H9 (cell line): Measurements from ENCODE around the gene MECP2. TPM values are rescaled to one million over a fixed set of nuclear protein-coding genes. Genes with fewer than 3 reads are reported as not detected.

Experiments used
- DNase-seq: peaks from one replicate; pipeline ENCODE4 v3.0.0-alpha.2; 2017
- H2AFZ ChIP-seq: one replicate; pipeline ENCODE4 v1.6.1; 2013; ENCODE audit warnings: mild to moderate bottlenecking, low read length, control low read depth, moderate library complexity
- H2AK5ac ChIP-seq: 2 replicates; pipeline ENCODE4 v1.6.1; 2013; ENCODE audit warnings: low read length, control low read depth, mixed read lengths; ENCODE audit not compliant: insufficient read length
- H2BK120ac ChIP-seq: one replicate; pipeline ENCODE4 v1.6.1; 2013; ENCODE audit warnings: low read depth, mild to moderate bottlenecking, low read length, control low read depth, inconsistent platforms; ENCODE audit not compliant: poor library complexity, severe bottlenecking
- H2BK12ac ChIP-seq: 2 replicates; pipeline ENCODE4 v1.6.1; 2013; ENCODE audit warnings: low read length, control low read depth, mixed read lengths, low read depth; ENCODE audit not compliant: insufficient read length
- H2BK15ac ChIP-seq: 2 replicates; pipeline ENCODE4 v1.6.1; 2013; ENCODE audit warnings: low read depth, low read length, control low read depth
- H2BK20ac ChIP-seq: one replicate; pipeline ENCODE4 v1.6.1; 2013; ENCODE audit warnings: low read depth, mild to moderate bottlenecking, low read length, control low read depth, inconsistent platforms; ENCODE audit not compliant: poor library complexity, severe bottlenecking
- H2BK5ac ChIP-seq: 2 replicates; pipeline ENCODE4 v1.6.1; 2013; ENCODE audit warnings: low read length, control low read depth, mixed read lengths; ENCODE audit not compliant: insufficient read length
- H3K14ac ChIP-seq: 2 replicates; pipeline ENCODE4 v1.6.1; 2013; ENCODE audit warnings: low read length, control low read depth; ENCODE audit not compliant: insufficient read depth
- H3K18ac ChIP-seq: 2 replicates; pipeline ENCODE4 v1.6.1; 2013; ENCODE audit warnings: low read depth, mild to moderate bottlenecking, mixed read lengths, low read length, control low read depth; ENCODE audit not compliant: insufficient read length
- H3K23ac ChIP-seq: 2 replicates; pipeline ENCODE4 v1.6.1; 2013; ENCODE audit warnings: low read length, control low read depth, mixed read lengths, low read depth; ENCODE audit not compliant: insufficient read length
- H3K23me2 ChIP-seq: 2 replicates; pipeline ENCODE4 v1.6.1; 2013; ENCODE audit warnings: low read depth, mild to moderate bottlenecking, mixed read lengths, low read length, control low read depth; ENCODE audit not compliant: insufficient read length, poor library complexity, severe bottlenecking
- H3K27ac ChIP-seq: 2 replicates; pipeline ENCODE4 v1.5.1; 2013; ENCODE audit warnings: low read length, control low read depth, mixed read lengths, low read depth; ENCODE audit not compliant: insufficient read length
- H3K27me3 ChIP-seq: 2 replicates; pipeline ENCODE4 v1.6.1; 2013; ENCODE audit warnings: low read length, control low read depth, inconsistent platforms; ENCODE audit not compliant: insufficient read depth
- H3K4ac ChIP-seq: 2 replicates; pipeline ENCODE4 v1.6.1; 2013; ENCODE audit warnings: low read depth, mild to moderate bottlenecking, control low read depth, inconsistent platforms, low read length, moderate library complexity
- H3K4me1 ChIP-seq: 2 replicates; pipeline ENCODE4 v1.6.1; 2013; ENCODE audit warnings: low read length, control low read depth, inconsistent platforms; ENCODE audit not compliant: insufficient read depth
- H3K4me2 ChIP-seq: 2 replicates; pipeline ENCODE4 v1.6.1; 2013; ENCODE audit warnings: low read length, control low read depth, mixed read lengths; ENCODE audit not compliant: insufficient read length, insufficient read depth
- H3K56ac ChIP-seq: 2 replicates; pipeline ENCODE4 v1.6.1; 2013; ENCODE audit warnings: low read depth, mild to moderate bottlenecking, mixed read lengths, low read length, control low read depth; ENCODE audit not compliant: insufficient read length
- H3K79me1 ChIP-seq: 2 replicates; pipeline ENCODE4 v1.6.1; 2013; ENCODE audit warnings: low read depth, mild to moderate bottlenecking, moderate library complexity, low read length, control low read depth, inconsistent platforms; ENCODE audit not compliant: insufficient read depth, poor library complexity, severe bottlenecking
- H3K79me2 ChIP-seq: 2 replicates; pipeline ENCODE4 v1.6.1; 2013; ENCODE audit warnings: low read length, control low read depth, inconsistent platforms; ENCODE audit not compliant: insufficient read depth
- H3K9ac ChIP-seq: 2 replicates; pipeline ENCODE4 v1.6.1; 2013; ENCODE audit warnings: low read length, control low read depth, mixed read lengths; ENCODE audit not compliant: insufficient read length; ENCODE audit errors: extremely low read depth
- H3K9me3 ChIP-seq: one replicate; pipeline ENCODE4 v1.6.1; 2013; ENCODE audit warnings: low read depth, low read length, inconsistent platforms; ENCODE audit not compliant: control insufficient read depth
- H3T11ph ChIP-seq: one replicate; pipeline ENCODE4 v1.6.1; 2013; ENCODE audit warnings: mild to moderate bottlenecking, low read length, control low read depth, inconsistent platforms
- H4K20me1 ChIP-seq: one replicate; pipeline ENCODE4 v1.6.1; 2013; ENCODE audit not compliant: control insufficient read depth, insufficient read length, insufficient read depth
- H4K5ac ChIP-seq: 2 replicates; pipeline ENCODE4 v1.6.1; 2013; ENCODE audit warnings: low read depth, mild to moderate bottlenecking, mixed read lengths, low read length, control low read depth; ENCODE audit not compliant: insufficient read length
- H4K8ac ChIP-seq: replicated peaks from 2 replicates; pipeline ENCODE4 v1.6.1; 2013; ENCODE audit warnings: low read length, control low read depth, mixed read lengths, low read depth; ENCODE audit not compliant: insufficient read length
- H4K91ac ChIP-seq: 2 replicates; pipeline ENCODE4 v1.6.1; 2013; ENCODE audit warnings: low read depth, mild to moderate bottlenecking, moderate library complexity, mixed read lengths, low read length, control low read depth; ENCODE audit not compliant: insufficient read length
- H3K27ac Mint-ChIP-seq, 3 experiments: 2 replicates in 2 of 3; 3 replicates in 1 of 3; pipeline ENCODE4 v1.8.0; 2020 to 2021; ENCODE audit warnings: mixed read lengths in 3 of 3, mild to moderate bottlenecking in 1 of 3, moderate library complexity in 1 of 3
- H3K27me3 Mint-ChIP-seq: 2 replicates; pipeline ENCODE4 v1.8.0; 2021; ENCODE audit warnings: low read depth, mild to moderate bottlenecking, moderate library complexity, mixed read lengths
- H3K36me3 Mint-ChIP-seq, 3 experiments: 2 replicates in 2 of 3; 3 replicates in 1 of 3; pipeline ENCODE4 v1.8.0; 2020 to 2021; ENCODE audit warnings: low read depth in 3 of 3, mixed read lengths in 3 of 3; ENCODE audit not compliant: insufficient read depth in 1 of 3
- H3K4me1 Mint-ChIP-seq, 2 experiments: 2 replicates each; pipeline ENCODE4 v1.8.0; 2020; ENCODE audit warnings: mixed read lengths in 2 of 2
- H3K4me3 Mint-ChIP-seq, 2 experiments: 2 replicates in 1 of 2; 3 replicates in 1 of 2; pipeline ENCODE4 v1.8.0; 2020 to 2021; ENCODE audit warnings: mild to moderate bottlenecking in 2 of 2, mixed read lengths in 2 of 2, moderate library complexity in 1 of 2
- H3K9me3 Mint-ChIP-seq, 2 experiments: 2 replicates in 1 of 2; 3 replicates in 1 of 2; pipeline ENCODE4 v1.8.0; 2020; ENCODE audit warnings: mild to moderate bottlenecking in 2 of 2, mixed read lengths in 2 of 2, moderate library complexity in 1 of 2
- CTCF ChIP-seq: fragments of 200-600 bp; sonication (generic); conservative IDR thresholded peaks from 3 replicates; pipeline ENCODE4 v1.8.0; 2021; ENCODE audit warnings: antibody characterized with exemption, mild to moderate bottlenecking
- WGBS: extraction: QIAGEN DNeasy Blood & Tissue Kit; methylation state at CpG from one replicate; pipeline ENCODE4 v1.1.7; 2013; ENCODE audit warnings: missing lambda C conversion rate, low lambda C conversion rate, mixed read lengths; ENCODE audit not compliant: insufficient read length; ENCODE audit errors: extremely low coverage; 5-methylcytosine and 5-hydroxymethylcytosine counted together
- total RNA-seq: library from RNA; stranded (reverse); gene quantifications from 2 replicates; pipeline ENCODE4 v1.2.1, GENCODE V29; 2021

Gene MECP2
- total RNA-seq, 1 experiment from 2014 or later = 32.2 TPM

GRCh38 chrX:154032653-154033052 lies 64.9 kb downstream of the MECP2 start:
- no peak overlapping the region; a peak in 1 of 5 replicates for H3K4me3 Mint-ChIP-seq
- H3K9me3 Mint-ChIP-seq = peaks cover 83% of the 10 kb centered on the region in 2 experiments
- Histone ChIP-seq H3K18ac (no peak overlapping the region), H3K27ac (no peak overlapping the region), H3K23ac (no peak overlapping the region), H4K91ac (no peak overlapping the region), H3K9ac (no peak overlapping the region), H3K27me3 (no peaks in the 10 kb centered on the region), H3K9me3 (peaks cover 23% of the 10 kb centered on the region), H4K8ac (no peak overlapping the region), H3K14ac (no peak overlapping the region), H3K4ac (no peak overlapping the region), H2BK15ac (no peak overlapping the region), H4K5ac (no peak overlapping the region), H3K79me1 (no peaks in the 10 kb centered on the region), H2AFZ (no peak overlapping the region), H3K4me2 (no peak overlapping the region), H4K20me1 (peaks cover 2% of the 10 kb centered on the region), H2BK5ac (no peak overlapping the region), H2AK5ac (no peak overlapping the region), H2BK20ac (no peak overlapping the region), H2BK12ac (no peak overlapping the region), H3K4me1 (peaks cover 5% of the 10 kb centered on the region; the same call in 1 of the 2 replicates), H2BK120ac (no peak overlapping the region), H3T11ph (no peak overlapping the region), H3K56ac (no peak overlapping the region), H3K23me2 (no peaks in the 10 kb centered on the region), H3K79me2 (no peaks in the 10 kb centered on the region)
- peaks cover 5% of the 10 kb centered on the region; the same call in 1 of the 2 replicates for H3K27me3 Mint-ChIP-seq
- TF ChIP-seq CTCF = no peak
- H3K27ac Mint-ChIP-seq = peak overlapping the region in 1 of 3 experiments; percentile 75; a peak in 1 of 7 replicates
- H3K4me1 Mint-ChIP-seq = peaks cover 33 to 39% of the 10 kb centered on the region in 2 experiments
- WGBS = no CpG with 5 or more reads among the region's 9 CpGs
- peaks cover 31 to 57% (median 52%) of the 10 kb centered on the region in 3 experiments for H3K36me3 Mint-ChIP-seq
- no peak for DNase-seq
